Endothelial cell of umbilical vein (primary cell): ENCODE data around the gene ATG7. TPM values are rescaled to one million over a fixed set of nuclear protein-coding genes. Genes with fewer than 3 reads are reported as not detected.
A peak's percentile ranks its signal among the peaks of the same experiment; 100 is the strongest.
"Not testable (repeated sequence)": the region's sequence is repeated elsewhere in the genome, so short reads cannot be mapped to it uniquely, and the experiment has no call there.

Experiments used
- BruUV-seq: library from RNA; stranded (reverse); fragments of 400-500 nt; replicated peaks from 2 replicates; lab custom pipeline; 2021; lab: Mats Ljungman, UMichigan
- CTCF ChIA-PET: fragments of 300-600, 350-600 bp; sonication (Branson Sonifier 250); formaldehyde crosslinking; loops from one replicate; lab custom pipeline; 2021; ENCODE audit warnings: antibody characterized with exemption, inconsistent platforms; lab: Charles Lee
- POLR2A ChIA-PET: fragments of 300-600, 350-600 bp; sonication (Branson Sonifier 250); formaldehyde crosslinking; loops from one replicate; lab custom pipeline; 2021; ENCODE audit warnings: antibody characterized with exemption, inconsistent platforms; lab: Charles Lee
- DNase-seq: peaks from one replicate; pipeline ENCODE4 v3.0.0-alpha.2; 2011; ENCODE audit warnings: low read depth, low spot score
- FAIRE-seq: peaks from 2 replicates; lab custom pipeline; 2011; peaks lifted over from hg19 to GRCh38; lab: Jason Lieb, UNC
- H2AFZ ChIP-seq: 2 replicates; pipeline ENCODE4 v1.6.0; 2012; ENCODE audit warnings: low read depth, low read length, control low read depth, inconsistent platforms
- H3K27ac ChIP-seq: 2 replicates; pipeline ENCODE4 v1.5.1; 2011; ENCODE audit warnings: low read depth, mild to moderate bottlenecking, control low read depth, low read length, moderate library complexity; ENCODE audit not compliant: insufficient read depth
- H3K27me3 ChIP-seq, 2 experiments: 2 replicates each; pipeline versions ENCODE4 v1.6.0 to v1.6.1; 2011; ENCODE audit warnings: low read length in 2 of 2, mixed read lengths in 1 of 2; ENCODE audit not compliant: control insufficient read depth in 2 of 2, insufficient read depth in 2 of 2
- H3K36me3 ChIP-seq, 2 experiments: 2 replicates in 1 of 2; 3 replicates in 1 of 2; pipeline ENCODE4 v1.5.1; 2011; ENCODE audit warnings: low read length in 2 of 2, mild to moderate bottlenecking in 1 of 2, moderate library complexity in 1 of 2; ENCODE audit not compliant: control insufficient read depth in 2 of 2, insufficient read depth in 2 of 2; ENCODE audit errors: extremely low read depth in 1 of 2
- H3K4me1 ChIP-seq: 3 replicates; pipeline ENCODE4 v1.5.1; 2011; ENCODE audit warnings: mild to moderate bottlenecking, low read length; ENCODE audit not compliant: control insufficient read depth, insufficient read depth; ENCODE audit errors: extremely low read depth
- H3K4me2 ChIP-seq: 2 replicates; pipeline ENCODE4 v1.6.1; 2011; ENCODE audit warnings: low read length, control low read depth, mixed read lengths; ENCODE audit not compliant: insufficient read depth
- H3K4me3 ChIP-seq, 3 experiments: fragments of 200-600 bp in 1 of 3; sonication (generic), shearing (Covaris generic) in 1 of 3; replicated peaks in 1 of 3; 2 replicates each; pipeline ENCODE4 v1.5.1; 2011 to 2016; ENCODE audit warnings: control low read depth in 3 of 3, low read length in 3 of 3, mild to moderate bottlenecking in 2 of 3, inconsistent platforms in 1 of 3, low read depth in 1 of 3, moderate library complexity in 1 of 3; ENCODE audit not compliant: insufficient read depth in 1 of 3
- H3K79me2 ChIP-seq: 2 replicates; pipeline ENCODE4 v1.6.0; 2012; ENCODE audit warnings: low read length, inconsistent platforms; ENCODE audit not compliant: control insufficient read depth, insufficient read depth
- H3K9ac ChIP-seq: replicated peaks from 2 replicates; pipeline ENCODE3; 2011; ENCODE audit warnings: low read length, control low read depth; ENCODE audit not compliant: insufficient read depth; ENCODE audit errors: extremely low read depth
- H3K9me1 ChIP-seq: replicated peaks from 3 replicates; pipeline ENCODE4 v1.6.0; 2011; ENCODE audit warnings: mild to moderate bottlenecking, low read length; ENCODE audit not compliant: control insufficient read depth, insufficient read depth; ENCODE audit errors: extremely low read depth
- H3K9me3 ChIP-seq: replicated peaks from 2 replicates; pipeline ENCODE4 v1.5.1; 2012; ENCODE audit warnings: low read length, inconsistent platforms; ENCODE audit not compliant: control insufficient read depth, insufficient read depth
- H4K20me1 ChIP-seq: replicated peaks from 2 replicates; pipeline ENCODE3; 2011; ENCODE audit warnings: mild to moderate bottlenecking, low read length; ENCODE audit not compliant: control insufficient read depth, insufficient read depth; ENCODE audit errors: extremely low read depth
- FOS ChIP-seq: IDR thresholded peaks from 2 replicates; pipeline ENCODE4 v1.6.1; 2011; ENCODE audit warnings: mild to moderate bottlenecking, low read length, moderate library complexity, borderline replicate concordance; ENCODE audit not compliant: insufficient read depth
- MYC ChIP-seq: IDR thresholded peaks from one replicate; pipeline ENCODE4 v1.6.1; 2011; ENCODE audit warnings: mild to moderate bottlenecking, low read depth, low read length
- dilution Hi-C: fragments of 300-500 bp; cut with MboI; formaldehyde crosslinking; loops from one replicate; pipeline ENCODE4 v1.15.0; 2019; ENCODE audit warnings: low sequenced_read_pairs; ENCODE audit not compliant: extremely low pct_ligation_motif_present
- intact Hi-C: fragments of 100-400 bp; cut with micrococcal nuclease; formaldehyde crosslinking; loops from one replicate; pipeline ENCODE4 v1.10.0; 2022
- polyA plus RNA-seq, 4 experiments: library from polyadenylated mRNA; depleted of rRNA in 3 of 4; stranded (reverse) in 3 of 4; unstranded in 1 of 4; fragments of >200 nt; gene quantifications; 2 replicates each; pipeline versions ENCODE4 v1.2.1 to v1.2.3, GENCODE V29; 2011 to 2012; ENCODE audit warnings: missing spikeins in 1 of 4
- total RNA-seq: library from RNA; stranded (reverse); gene quantifications from 2 replicates; pipeline ENCODE4 v1.2.3, GENCODE V29; 2021

ATG7 gene
- total and polyA plus RNA-seq, 2 donors (not counting 3 experiments of a cell fraction or from before 2014, with no cell fraction given): 30.8 to 48.3 TPM

GRCh38 chr3:11570789-11571495, 298.7 kb downstream of the ATG7 start:
- H3K27me3 ChIP-seq: no peaks in the 10 kb centered on the region
- H3K4me1 ChIP-seq: peaks cover 53% of the 10 kb centered on the region
- no TSS peak for BruUV-seq
- H3K36me3 ChIP-seq: peaks cover 8 to 21% of the 10 kb centered on the region in 2 experiments
- peak overlapping the region; percentile 48 for H3K9ac ChIP-seq
- DNase-seq (peak; percentile 59), FAIRE-seq (peak; percentile 85)
- CTCF ChIA-PET: interaction anchor here (4.4 kb wide), 1 partner anchor 192 kb away, joined by 21 read pairs; no protein-coding TSS in a partner anchor
- no peaks in the 10 kb centered on the region for H3K9me3 ChIP-seq
- peak; percentile 15 for TF ChIP-seq FOS
- TF ChIP-seq MYC: no peak
- POLR2A ChIA-PET: no interaction called here
- no peak overlapping the region for H3K4me3 ChIP-seq
- no peaks in the 10 kb centered on the region for H3K9me1 ChIP-seq
- no peaks in the 10 kb centered on the region for H4K20me1 ChIP-seq
- dilution Hi-C loops: no loop called here
- intact Hi-C loops: no loop called here
- H3K27ac ChIP-seq: peak overlapping the region; percentile 97
- no peak overlapping the region for H2AFZ ChIP-seq
- H3K4me2 ChIP-seq: peak overlapping the region; percentile 48
- H3K79me2 ChIP-seq: peaks cover 79% of the 10 kb centered on the region

- POLR2A ChIA-PET, CTCF ChIA-PET, intact Hi-C loops, H3K9ac ChIP-seq, H3K4me2 ChIP-seq, dilution Hi-C loops, H3K9me3 ChIP-seq, BruUV-seq, H3K9me1 ChIP-seq, DNase-seq, H3K27ac ChIP-seq, FAIRE-seq, H4K20me1 ChIP-seq, H3K4me3 ChIP-seq, H3K27me3 ChIP-seq, H2AFZ ChIP-seq: not testable (repeated sequence)
- Histone ChIP-seq H3K79me2 (peaks cover 77% of the 10 kb centered on the region), H3K36me3 (peaks cover 0 to 13% of the 10 kb centered on the region in 2 experiments), H3K4me1 (peaks cover 40% of the 10 kb centered on the region)
Measured at GRCh38 chr3:11572660-11573059, 300.5 kb downstream of the ATG7 start.
